GM18505 (cell line): Measurements from ENCODE around the gene MUC2.

Experiments used
- ATAC-seq: cut with Tn5 transposase; IDR thresholded peaks from one replicate; pipeline ENCODE4 v1.9.1; 2021; ENCODE audit not compliant: unreplicated experiment
- POLR2A ChIP-seq: IDR thresholded peaks from 4 replicates; pipeline ENCODE4 v1.6.1; 2011; ENCODE audit warnings: borderline replicate concordance; ENCODE audit not compliant: insufficient read depth, insufficient read length; ENCODE audit errors: extremely low read depth

MUC2 gene

DNA sequence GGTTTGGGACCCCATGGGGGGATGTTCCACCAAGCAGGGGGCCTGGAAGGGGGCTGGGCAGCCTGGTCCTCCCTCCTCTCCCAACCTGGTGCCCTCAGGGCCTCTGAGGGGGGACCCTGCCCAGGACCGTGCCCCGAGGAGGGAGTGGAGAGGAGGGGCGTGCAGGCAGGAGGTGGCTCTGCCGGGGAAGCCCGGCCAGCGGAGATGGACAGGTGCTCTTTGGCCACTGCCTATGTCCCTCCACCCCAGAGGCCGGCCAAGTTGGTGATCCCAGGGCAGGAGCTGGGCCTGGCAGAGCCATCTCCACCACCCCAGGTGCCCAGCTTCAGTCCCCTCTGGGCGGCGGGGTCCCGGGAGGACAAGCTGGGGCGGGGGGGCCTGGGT is 2.4 kb downstream of the MUC2 start:
- no peak for ATAC-seq
- TF ChIP-seq POLR2A, result no peak

DNA sequence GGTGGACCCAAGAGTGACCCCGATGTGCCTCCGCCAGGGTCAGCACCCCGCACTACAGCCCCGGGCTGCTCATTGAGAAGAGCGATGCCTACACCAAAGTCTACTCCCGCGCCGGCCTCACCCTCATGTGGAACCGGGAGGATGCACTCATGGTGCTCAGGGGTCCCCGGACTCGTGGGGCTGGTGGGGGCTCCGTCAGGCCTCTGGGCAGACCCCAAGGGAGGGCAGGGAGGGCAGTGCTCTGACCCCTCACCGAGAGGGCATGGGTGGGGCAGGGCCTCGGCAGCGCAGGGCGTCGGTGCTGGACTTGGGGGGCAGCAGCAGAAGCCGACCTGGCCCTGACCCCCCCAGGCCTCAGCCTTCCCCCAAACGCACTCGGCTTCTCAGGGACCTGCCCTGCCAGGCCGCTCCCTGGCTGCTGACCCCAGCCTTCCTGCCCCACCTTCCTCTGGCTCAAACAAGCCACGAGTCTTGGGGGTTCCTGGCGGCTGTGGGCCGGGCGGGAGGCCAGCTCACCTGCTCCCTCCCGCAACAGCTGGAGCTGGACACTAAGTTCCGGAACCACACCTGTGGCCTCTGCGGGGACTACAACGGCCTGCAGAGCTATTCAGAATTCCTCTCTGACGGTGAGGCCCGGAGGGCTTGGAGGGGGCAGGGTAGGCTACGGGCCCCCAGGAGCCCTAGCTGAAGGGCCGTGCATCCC is 2.9 kb downstream of the MUC2 start:
- TF ChIP-seq POLR2A, result no peak
- no peak for ATAC-seq

DNA sequence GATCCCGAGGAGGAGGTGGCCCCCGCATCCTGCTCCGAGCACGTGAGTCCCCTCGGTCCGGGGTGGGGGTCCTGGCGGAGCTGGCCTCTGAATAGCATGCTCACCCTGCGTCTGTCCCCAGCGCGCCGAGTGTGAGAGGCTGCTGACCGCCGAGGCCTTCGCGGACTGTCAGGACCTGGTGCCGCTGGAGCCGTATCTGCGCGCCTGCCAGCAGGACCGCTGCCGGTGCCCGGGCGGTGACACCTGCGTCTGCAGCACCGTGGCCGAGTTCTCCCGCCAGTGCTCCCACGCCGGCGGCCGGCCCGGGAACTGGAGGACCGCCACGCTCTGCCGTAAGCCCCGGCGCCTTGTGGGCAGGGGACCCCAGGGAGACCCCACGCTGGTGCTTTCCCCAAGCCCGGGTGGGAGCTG is 3.5 kb downstream of the MUC2 start:
- no peak for ATAC-seq
- TF ChIP-seq POLR2A, result no peak

DNA sequence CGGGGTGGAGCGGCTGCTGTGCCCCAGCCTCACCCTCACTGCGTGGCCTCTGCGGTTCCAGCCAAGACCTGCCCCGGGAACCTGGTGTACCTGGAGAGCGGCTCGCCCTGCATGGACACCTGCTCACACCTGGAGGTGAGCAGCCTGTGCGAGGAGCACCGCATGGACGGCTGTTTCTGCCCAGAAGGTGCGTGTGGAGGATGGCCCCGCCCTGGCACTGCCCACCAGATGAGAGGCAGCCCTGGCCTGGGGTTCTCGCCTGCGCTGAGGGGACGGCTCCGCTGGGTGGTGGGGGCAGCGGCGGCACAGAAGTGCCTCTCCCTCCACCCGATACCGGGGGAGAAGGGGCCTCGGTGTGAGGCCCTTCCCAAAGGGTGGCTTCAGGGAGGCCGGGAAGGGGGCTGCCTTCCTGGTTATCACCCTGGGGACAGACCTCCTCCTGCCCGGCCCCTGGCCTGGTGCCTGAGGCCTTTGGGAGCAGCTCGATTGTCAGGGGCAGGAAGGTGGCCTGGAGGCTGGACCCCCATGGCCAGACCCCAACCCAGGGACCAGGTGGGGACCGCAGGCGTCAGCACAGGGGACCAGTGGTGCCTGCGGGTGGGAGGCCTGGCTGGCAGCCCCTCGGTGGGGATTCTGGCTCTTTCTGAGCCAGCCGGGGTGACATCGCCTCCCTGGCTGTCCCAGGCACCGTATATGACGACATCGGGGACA is 7.1 kb downstream of the MUC2 start:
- no peak for ATAC-seq
- TF ChIP-seq POLR2A, result no peak

DNA sequence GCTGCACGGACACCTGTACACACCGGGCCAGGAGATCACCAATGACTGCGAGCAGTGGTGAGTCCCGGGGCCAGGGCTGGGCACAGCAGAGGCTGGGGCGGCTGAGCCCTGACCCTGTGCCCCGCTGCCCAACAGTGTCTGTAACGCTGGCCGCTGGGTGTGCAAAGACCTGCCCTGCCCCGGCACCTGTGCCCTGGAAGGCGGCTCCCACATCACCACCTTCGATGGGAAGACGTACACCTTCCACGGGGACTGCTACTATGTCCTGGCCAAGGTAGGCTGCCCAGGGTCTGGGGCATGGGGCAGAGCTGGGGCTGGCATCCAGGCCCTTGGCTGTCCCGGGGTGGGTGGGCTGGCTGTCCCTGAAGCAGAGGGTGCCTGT is 7.7 kb downstream of the MUC2 start:
- TF ChIP-seq POLR2A, result no peak

DNA sequence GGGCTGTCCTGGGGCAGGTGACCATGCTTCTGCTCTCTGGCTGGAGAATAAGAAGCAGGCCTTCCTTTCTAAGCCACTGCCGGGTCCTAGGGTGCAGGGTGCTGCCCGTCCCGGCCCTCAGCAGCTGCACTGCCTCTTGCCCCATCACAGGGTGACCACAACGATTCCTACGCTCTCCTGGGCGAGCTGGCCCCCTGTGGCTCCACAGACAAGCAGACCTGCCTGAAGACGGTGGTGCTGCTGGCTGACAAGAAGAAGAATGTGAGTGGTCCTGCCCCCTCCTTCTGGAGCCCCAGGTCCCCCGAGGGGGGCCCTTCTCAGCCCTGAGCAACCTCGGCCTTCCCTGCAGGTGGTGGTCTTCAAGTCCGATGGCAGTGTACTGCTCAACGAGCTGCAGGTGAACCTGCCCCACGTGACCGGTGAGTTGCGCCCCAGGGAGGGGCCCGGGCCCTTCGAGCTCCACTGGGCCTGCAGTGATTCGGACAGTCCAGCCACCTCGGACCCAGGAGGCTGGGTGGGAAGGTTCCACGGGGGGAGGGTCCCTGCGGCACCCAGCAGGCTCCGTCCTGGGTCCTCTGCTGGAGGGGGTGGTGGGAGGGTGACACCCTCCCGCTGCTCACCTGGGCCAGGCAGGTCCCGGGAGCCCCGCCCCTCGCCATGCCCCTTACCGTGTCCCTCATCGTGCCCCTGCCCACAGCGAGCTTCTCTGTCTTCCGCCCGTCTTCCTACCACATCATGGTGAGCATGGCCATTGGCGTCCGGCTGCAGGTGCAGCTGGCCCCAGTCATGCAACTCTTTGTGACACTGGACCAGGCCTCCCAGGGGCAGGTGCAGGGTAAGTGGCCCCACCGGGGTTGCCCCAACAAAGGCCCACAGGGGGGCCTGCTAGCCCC is 8.3 kb downstream of the MUC2 start:
- TF ChIP-seq POLR2A, result no peak
- no peak for ATAC-seq

More for the DNA sequence above, 7.7 kb downstream of the MUC2 start:
- no peak for ATAC-seq

DNA sequence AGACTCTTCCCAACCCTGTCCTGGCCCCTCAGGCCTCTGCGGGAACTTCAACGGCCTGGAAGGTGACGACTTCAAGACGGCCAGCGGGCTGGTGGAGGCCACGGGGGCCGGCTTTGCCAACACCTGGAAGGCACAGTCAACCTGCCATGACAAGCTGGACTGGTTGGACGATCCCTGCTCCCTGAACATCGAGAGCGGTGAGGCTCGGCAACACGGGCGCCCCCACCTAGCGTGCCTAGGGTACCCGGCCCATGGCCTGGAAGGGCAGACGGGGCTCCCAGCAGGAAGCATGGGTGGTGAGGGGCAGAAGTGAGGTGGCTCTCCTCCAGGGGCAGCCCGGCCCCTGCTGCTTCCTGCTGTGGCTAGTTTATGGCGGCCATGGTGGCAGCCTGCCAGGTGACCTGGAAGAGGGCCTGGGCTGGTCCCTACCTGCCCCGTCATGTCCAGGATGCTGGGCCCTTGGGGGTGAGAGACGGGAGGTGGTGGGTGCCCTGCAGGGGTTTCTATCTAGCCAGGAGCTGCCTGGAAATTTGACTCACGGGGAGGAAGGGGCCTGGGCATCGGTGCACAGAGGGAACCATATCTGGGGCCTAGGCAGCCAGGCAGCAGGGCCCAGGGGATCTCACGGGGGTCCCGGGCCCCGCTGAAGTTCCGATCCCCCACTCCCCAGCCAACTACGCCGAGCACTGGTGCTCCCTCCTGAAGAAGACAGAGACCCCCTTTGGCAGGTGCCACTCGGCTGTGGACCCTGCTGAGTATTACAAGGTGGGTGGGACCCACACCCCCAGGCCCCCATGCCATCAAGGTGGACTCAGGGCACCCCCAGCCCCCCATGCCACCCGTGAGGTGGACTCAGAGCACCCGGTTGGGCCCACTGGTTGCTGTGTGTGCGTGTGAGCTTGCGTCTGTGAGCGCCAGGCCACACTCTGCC is 9.2 kb downstream of the MUC2 start:
- no peak for ATAC-seq

DNA sequence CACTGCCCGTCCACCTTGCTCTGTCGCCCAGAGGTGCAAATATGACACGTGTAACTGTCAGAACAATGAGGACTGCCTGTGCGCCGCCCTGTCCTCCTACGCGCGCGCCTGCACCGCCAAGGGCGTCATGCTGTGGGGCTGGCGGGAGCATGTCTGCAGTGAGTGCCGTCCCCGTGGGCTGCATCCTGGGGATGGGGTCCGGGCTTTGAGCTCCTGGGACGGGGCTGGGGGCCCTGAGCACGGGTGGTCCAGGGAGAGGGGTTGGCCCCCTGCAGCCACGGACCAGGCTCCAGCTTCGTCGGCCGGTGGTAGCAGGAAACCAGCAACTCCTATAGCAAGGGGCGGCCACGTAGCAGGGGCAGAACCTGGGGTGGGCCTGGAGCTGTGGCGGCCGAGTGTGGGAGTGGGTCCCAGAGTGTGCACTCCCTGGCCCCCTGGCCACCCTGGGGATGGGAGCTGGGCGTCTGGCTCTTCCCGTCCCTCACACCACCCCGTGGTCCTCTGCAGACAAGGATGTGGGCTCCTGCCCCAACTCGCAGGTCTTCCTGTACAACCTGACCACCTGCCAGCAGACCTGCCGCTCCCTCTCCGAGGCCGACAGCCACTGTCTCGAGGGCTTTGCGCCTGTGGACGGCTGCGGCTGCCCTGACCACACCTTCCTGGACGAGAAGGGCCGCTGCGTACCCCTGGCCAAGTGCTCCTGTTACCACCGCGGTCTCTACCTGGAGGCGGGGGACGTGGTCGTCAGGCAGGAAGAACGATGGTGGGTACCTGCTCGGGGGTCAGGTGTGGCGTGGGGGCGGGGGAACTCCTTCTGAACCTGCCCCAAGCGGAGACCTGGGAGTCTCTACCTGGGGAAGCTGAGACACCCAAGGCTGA is 10.1 kb downstream of the MUC2 start:
- ATAC-seq, result no peak
- no peak for TF ChIP-seq POLR2A

More for the DNA sequence above, 9.2 kb downstream of the MUC2 start:
- no peak for TF ChIP-seq POLR2A

DNA sequence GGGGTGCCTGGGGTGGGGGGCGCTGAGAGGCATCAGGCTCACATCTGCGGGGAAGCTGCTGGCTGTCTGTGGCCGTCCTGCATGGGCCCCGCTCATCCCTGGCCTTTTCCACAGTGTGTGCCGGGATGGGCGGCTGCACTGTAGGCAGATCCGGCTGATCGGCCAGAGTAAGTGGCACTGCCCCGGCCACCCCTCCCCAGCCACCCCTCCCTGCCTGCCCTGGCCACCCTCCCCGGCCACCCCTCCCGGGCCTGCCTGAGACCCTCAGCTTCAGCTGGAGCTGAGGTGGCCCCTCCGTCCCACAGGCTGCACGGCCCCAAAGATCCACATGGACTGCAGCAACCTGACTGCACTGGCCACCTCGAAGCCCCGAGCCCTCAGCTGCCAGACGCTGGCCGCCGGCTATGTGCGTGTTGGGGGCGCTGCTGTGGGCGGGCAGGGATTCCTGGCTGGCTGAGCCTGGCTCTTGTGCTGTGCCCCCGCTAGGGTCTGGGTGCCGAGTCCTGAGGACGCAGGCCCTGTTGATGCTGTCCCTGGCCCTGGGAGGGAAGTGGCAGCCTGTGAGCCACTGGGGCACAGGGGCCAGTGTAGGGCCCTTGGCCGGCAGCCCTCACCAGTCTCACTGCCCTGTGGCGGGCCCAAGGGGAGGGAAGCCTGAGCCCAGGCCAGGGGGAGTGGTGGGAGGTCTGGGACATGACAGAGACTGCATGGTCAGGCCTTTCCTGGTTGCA is 10.9 kb downstream of the MUC2 start:
- no peak for ATAC-seq
- no peak for TF ChIP-seq POLR2A

DNA sequence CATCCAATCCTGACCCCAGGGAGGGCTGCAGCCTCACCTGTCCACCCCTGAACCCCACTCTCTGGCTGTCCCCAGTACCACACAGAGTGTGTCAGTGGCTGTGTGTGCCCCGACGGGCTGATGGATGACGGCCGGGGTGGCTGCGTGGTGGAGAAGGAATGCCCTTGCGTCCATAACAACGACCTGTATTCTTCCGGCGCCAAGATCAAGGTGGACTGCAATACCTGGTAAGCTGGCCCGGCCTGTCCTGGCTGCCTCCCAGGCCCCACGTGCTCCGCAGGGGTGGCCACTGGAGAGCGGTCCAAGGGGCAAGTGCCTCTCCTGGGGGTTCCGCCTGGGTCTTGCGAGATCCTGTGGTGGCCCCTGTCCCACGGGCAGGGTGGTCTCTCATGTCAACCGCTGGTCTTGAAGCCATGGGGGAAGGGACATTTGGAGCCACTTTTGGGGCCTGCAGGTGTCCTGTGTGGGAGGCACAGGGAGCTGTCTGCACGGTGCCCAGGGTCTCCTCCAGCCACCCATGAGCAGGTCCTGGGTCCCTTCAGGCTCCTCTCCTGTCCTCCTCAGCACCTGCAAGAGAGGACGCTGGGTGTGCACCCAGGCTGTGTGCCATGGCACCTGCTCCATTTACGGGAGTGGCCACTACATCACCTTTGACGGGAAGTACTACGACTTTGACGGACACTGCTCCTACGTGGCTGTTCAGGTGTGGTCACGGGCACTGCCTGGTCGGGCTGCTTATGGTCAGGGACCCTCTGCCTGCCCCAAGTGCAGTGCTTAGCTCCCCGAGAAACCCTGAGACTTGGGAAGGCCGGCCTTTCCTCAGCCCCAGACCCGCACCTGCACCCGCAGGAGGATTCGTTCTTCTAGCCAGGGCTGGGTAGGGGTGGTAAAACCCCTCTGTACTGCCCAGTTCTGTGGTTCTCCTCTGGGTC is 11.8 kb downstream of the MUC2 start:
- ATAC-seq, result no peak
- no peak for TF ChIP-seq POLR2A

DNA sequence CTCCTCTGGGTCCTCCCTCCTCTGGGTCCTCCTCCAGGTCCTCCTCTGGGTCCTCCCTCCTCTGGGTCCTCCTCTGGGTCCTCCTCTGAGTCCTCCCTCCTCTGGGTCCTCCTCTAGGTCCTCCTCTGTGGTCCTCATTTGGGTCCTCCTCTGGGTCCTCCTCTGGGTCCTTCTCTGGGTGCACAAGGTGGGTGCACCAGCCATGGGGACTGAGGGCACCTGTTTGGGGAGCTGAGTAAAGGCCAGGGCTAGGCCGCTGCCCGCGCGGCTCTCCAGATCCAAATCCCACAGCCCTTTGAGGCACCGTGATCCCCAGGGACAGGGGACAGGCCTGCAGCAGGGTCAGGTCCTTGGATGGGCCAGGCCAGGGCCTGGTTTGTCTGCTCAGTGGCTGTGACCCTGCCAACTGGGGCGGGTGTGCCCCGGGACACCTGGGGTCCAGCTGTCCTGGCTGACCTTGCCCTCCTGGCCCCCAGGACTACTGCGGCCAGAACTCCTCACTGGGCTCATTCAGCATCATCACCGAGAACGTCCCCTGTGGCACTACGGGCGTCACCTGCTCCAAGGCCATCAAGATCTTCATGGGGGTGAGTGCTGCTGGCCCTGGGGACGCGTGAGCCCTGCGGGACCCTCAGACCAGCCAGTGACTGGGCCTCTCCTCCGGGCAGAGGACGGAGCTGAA is 12.7 kb downstream of the MUC2 start:
- ATAC-seq, result no peak
- no peak for TF ChIP-seq POLR2A
